Measurements from ENCODE around the gene TDRD7. TPM values are rescaled to one million over a fixed set of nuclear protein-coding genes. Genes with fewer than 3 reads are reported as not detected.

The TDRD7 gene
- total RNA-seq, 2 donors from 2014 or later = 9.3 to 18.0 TPM

GRCh38 chr9:97516111-97516510 lies 104.2 kb downstream of the TDRD7 start:
- TF ChIP-seq CTCF (IDR thresholded peaks at IDR 0.05) = no peak
- TF ChIP-seq POLR2A (IDR thresholded peaks at IDR 0.05) = no peak
- TF ChIP-seq POLR2AphosphoS5 (IDR thresholded peaks at IDR 0.05) = no peak
- 84% methylated on average over 8 of the region's 8 CpGs for WGBS
- H3K4me1 ChIP-seq (replicated peaks) = peaks cover 6% of the 10 kb centered on the region
- no peaks in the 10 kb centered on the region for H3K36me3 ChIP-seq
- H3K4me3 ChIP-seq = no peak overlapping the region
- H3K27ac ChIP-seq = no peak overlapping the region
- DNase-seq (ENCODE audit: low spot score) = no peak
- intact Hi-C loops (cut with DNase I) = loop anchor here (5.0 kb wide), 1 partner anchor 41 kb away; no protein-coding TSS in a partner anchor
- no peaks in the 10 kb centered on the region for H3K27me3 ChIP-seq (replicated peaks; ENCODE audit: insufficient read depth)
- no peaks in the 10 kb centered on the region for H3K9me3 ChIP-seq

GRCh38 chr9:97517331-97518089 lies 105.6 kb downstream of the TDRD7 start:
- Histone ChIP-seq H3K36me3 (no peaks in the 10 kb centered on the region), H3K27me3 (replicated peaks; ENCODE audit: insufficient read depth) (no peaks in the 10 kb centered on the region), H3K27ac (peak overlapping the region; percentile 47 to 68), H3K9me3 (no peaks in the 10 kb centered on the region), H3K4me1 (replicated peaks) (peaks cover 6% of the 10 kb centered on the region), H3K4me3 (no peak overlapping the region)
- no peak for TF ChIP-seq CTCF (IDR thresholded peaks at IDR 0.05)
- TF ChIP-seq POLR2A (IDR thresholded peaks at IDR 0.05) = no peak
- no peak for TF ChIP-seq POLR2AphosphoS5 (IDR thresholded peaks at IDR 0.05)
- no peak for DNase-seq (ENCODE audit: low spot score)
- intact Hi-C loops (cut with DNase I) = loop anchor here (5.0 kb wide), 1 partner anchor 40 kb away; no protein-coding TSS in a partner anchor
- WGBS = 88% methylated on average over 14 of the region's 14 CpGs

GRCh38 chr9:97518166-97518908 lies 106.4 kb downstream of the TDRD7 start:
- no peak overlapping the region for H3K4me3 ChIP-seq
- H3K27ac ChIP-seq = peak overlapping the region; percentile 47 to 68
- DNase-seq (ENCODE audit: low spot score) = no peak
- H3K27me3 ChIP-seq (replicated peaks; ENCODE audit: insufficient read depth) = no peaks in the 10 kb centered on the region
- peaks cover 6% of the 10 kb centered on the region for H3K4me1 ChIP-seq (replicated peaks)
- H3K9me3 ChIP-seq = no peaks in the 10 kb centered on the region
- intact Hi-C loops (cut with DNase I) = loop anchor here (5.0 kb wide), 1 partner anchor 39 kb away; no protein-coding TSS in a partner anchor
- TF ChIP-seq POLR2A (IDR thresholded peaks at IDR 0.05) = no peak
- no peak for TF ChIP-seq CTCF (IDR thresholded peaks at IDR 0.05)
- no peak for TF ChIP-seq POLR2AphosphoS5 (IDR thresholded peaks at IDR 0.05)
- 77% methylated on average over 9 of the region's 9 CpGs for WGBS
- no peaks in the 10 kb centered on the region for H3K36me3 ChIP-seq

GRCh38 chr9:97518909-97519307 lies 107.0 kb downstream of the TDRD7 start:
- WGBS = 2% methylated on average over 6 of the region's 6 CpGs
- intact Hi-C loops (cut with DNase I) = loop anchor here (5.0 kb wide), 1 partner anchor 38 kb away; no protein-coding TSS in a partner anchor
- Histone ChIP-seq H3K4me3 (no peak overlapping the region), H3K27ac (peak overlapping the region; percentile 47 to 68), H3K9me3 (no peaks in the 10 kb centered on the region), H3K36me3 (no peaks in the 10 kb centered on the region), H3K27me3 (replicated peaks; ENCODE audit: insufficient read depth) (no peaks in the 10 kb centered on the region), H3K4me1 (replicated peaks) (peaks cover 6% of the 10 kb centered on the region)
- DNase-seq (ENCODE audit: low spot score) = peak; percentile 80
- TF ChIP-seq CTCF (IDR thresholded peaks at IDR 0.05) (no peak), POLR2AphosphoS5 (IDR thresholded peaks at IDR 0.05) (peak; percentile 95)

Data from prostate gland (tissue), 2 donors.